ENCODE data around the gene MTIF3.

Gene MTIF3

DNA sequence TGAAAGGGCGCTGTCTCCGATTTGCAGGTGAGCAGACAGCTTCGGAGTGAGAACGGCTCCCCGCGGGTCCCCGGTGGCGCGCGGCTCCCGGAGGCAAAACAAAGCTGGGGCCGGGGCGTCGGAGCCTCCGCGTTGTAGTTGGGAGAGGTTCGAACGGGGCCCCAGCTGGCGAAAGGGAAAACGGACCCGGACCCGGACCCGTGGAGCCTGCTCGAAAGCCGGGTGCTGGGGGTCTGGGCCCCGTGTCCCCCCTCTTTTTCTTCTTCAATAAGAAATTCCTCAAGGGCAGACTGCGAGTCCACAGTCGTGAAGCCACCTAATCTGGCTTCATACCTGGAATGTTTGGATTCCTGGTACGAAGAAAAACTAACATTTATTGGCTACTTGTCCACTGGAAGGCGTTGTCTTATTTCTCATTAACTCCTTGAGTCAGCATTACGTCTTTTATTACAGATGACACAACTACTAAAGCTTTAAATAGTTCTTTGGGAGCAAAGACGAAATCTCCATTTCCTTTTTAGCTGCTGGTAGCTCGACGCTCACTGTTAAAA, 632 bp upstream of the MTIF3 start:
- no peak for DNase-seq

DNA sequence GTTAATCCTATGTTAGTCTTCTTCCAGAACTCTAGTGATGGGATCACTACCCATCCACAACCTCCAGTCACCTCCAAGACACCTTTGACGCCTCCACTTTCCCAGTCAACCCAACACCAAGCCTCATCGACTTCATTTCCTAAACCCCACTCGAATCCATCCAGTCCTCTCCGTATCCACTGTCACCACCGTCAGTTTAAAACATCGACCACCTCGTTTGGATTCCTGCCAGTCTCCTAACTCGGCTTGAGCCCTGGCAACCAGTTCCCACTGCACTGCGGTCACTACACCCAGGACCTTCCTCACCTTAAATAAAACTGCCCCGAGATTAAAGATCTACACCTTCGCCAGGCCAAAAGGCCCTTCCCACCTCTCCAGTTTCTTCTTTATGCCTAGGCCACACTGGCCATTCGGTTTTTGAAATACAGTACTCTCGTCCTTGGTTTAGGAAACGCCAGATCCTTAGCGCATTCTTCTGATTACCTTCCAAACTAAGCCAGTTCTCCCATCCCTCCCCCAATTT, 1.2 kb downstream of the MTIF3 start:
- no peak for DNase-seq

DNA sequence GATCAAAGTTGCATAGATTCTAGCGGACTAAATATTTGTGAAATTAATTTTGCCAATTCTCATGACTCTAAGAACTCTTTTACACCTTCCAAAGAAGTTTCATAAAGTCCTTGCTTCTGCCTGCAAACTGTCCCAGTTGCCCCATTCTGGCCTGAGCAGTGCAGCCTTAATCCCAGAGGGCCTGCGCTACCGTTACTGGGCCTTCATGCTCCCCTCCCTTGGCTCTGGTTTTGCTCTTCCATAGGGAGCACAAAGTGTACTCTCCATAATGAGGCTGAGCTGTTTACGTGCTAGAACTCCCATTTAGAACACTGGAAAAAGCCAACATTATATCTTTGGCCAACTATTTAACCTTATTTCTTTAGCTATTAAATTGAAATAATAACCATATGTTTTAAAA, 2.1 kb downstream of the MTIF3 start:
- DNase-seq = no peak

DNA sequence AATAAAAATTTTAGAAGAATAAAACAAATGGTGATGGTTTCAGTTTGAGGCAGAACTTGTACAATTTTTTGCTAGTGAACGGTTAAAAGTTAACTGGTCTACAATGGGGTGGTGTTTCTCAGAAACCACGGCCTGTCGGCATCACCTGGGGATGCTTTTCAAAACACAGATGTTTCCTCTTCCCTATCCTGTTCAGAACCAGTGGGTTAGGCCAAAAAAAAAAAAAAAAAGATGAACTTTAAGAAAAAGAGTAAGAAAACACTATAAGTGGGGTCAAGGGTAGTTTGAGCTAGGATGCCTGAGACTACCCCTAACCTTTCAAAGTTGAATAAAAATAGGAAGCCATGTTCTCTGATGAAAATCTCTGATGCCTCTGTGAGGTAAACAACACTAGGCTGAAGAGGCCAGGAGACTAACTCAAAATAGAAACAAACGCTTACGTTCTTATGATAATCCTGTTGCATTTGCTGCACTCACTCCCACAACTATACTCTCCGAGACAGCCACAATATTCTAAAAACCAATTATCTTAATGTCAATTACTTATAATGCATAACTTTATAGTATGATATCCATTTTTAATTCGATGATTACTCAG, 3.3 kb downstream of the MTIF3 start:
- no peak for DNase-seq

DNA sequence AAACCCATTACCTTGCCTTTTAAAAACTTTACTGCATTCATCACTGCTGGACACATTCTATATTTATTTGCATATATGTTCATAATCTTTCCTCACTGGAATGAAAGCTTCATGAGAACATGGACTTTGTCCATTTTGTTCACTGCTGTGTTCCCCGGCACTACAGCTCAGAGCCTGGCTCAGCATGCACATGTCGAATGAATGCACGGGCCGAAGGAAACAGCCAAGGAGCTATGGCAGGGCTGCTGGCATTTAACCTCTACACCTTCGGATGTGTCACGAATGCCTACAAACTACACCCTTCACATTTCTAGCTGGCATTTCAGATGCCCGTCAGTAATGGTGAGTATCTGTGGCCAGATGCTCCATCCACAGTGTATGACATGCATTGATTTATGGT, 7.6 kb downstream of the MTIF3 start:
- DNase-seq = no peak

DNA sequence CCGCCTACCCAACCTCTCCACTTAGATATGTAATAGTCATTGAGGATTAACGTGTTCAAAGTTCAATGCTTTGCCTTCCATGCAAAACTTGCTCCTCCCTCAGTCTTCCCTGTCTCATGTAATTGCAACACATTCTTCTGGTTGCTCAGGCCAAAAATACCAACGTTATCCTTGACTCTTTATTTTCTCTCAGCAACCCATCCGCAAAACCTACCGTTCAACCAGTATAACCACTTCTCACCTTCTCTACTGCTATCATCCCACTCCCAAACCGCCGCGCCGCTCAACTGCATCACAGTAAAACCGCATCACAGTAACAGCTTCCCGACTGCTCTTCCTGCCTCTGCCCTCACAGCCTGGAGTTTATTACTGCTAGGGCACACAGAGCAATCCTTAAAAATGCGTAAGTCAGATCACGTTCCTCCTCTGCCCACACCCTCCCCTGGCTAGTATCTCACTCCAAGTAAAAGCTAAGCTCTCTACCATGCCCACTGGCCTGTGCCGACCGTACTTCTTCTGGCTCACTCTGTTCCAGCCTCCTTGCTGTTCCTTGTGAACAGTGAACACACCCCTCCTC, 8.2 kb downstream of the MTIF3 start:
- peak; percentile 17 for DNase-seq

DNA sequence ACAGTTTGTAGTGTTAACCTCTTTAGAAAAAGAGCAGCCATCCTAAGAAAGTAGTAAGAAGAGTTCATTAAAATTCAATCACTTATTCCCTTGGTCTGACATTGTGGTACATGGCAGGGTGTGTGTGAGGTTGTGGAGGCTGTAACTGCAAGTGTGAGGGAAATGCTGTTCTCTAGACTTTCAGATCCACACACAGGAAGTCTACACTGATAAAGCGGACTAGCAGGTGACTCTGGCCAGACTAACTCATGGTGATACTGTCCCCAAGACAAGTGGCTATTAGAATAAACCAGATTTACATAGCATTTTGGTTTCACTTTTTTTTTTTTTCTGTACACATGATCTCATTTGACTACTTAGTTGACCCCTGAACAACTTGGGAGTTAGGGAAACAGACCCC, 10.0 kb downstream of the MTIF3 start:
- no peak for DNase-seq

DNA sequence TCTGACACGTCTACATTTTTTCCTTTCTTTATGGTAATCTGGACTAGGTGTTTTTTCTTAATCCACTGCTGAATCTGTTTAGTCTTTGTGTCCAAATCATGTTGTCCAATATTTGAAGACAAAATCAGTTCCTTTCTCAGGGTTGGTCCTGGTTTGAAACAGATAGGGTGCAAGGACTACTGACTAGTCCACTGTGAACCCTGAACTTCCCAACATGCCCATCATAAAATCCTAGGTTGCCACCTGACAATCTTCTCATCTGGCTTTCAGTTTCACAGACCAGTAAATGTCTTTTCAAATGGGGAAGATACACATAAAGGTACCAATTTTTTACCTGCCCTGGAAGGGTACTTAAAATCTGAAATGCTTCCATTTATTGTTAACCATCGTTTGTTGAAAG, 13.2 kb downstream of the MTIF3 start:
- DNase-seq = no peak

DNA sequence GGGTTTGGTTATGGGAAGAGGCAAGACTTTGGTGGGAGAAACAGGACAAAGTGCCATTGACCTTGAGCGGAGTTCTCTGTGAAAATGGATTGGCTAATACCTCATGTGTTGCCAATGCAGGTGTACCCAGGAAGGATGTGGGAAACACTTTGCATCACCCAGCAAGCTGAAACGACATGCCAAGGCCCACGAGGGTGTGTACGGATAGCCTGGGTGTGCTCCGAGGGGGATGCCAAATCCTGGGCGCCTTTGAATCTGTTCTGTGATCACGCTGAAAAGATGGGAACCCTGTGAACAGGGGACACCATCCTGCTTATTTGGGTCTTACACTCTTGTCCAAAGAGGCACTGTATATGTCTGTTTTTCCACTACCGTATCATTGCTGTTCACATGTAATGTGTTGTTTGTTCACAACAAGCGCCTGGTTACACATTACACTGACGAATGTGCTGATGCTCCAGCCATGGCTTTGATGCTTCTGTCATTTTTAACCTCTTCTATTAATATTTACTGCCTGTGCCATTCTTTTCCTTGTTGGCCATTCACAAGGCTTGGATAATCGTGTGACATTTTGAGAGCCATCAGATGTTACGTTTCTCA, 17.7 kb downstream of the MTIF3 start:
- no peak for DNase-seq

DNA sequence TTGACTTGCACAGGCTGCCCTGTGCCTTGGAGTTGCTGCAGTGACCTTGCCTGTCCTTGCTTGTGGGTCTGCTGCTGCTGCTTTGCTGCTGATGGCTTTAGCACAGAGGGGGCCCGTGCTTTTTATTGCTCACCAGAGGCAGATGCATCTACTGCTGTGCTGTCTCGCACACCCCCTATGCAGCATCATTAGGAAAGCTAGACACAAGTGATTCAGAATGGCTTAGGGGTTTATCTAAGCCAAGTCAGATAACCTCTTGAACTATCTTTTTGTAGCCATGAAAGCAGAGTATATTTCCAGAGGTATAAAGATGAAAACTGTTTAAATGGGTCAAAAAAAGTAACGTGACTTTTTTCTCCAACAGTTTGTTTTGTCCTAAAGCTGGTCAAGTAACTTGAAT, 18.2 kb downstream of the MTIF3 start:
- no peak for DNase-seq

DNA sequence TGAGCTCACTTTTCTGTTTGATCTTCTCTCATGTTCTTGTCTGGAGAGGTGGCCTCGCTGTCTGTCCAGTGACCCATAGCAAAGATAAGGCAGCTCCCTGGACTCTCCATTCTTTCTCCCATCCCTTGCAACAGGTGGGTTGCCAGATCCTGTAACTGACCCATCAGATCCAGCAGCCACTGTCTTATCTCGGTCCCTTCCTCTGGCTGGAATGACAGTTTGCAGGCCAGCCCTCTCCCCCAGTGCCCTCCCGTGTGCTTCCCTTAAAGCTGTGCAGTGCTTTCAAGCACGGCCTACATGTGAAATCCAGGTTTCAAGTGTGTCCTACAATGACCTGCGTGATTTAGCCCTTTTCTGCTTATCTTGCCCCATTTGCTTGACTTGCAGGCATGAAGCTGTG, 22.2 kb downstream of the MTIF3 start:
- no peak for DNase-seq

DNA sequence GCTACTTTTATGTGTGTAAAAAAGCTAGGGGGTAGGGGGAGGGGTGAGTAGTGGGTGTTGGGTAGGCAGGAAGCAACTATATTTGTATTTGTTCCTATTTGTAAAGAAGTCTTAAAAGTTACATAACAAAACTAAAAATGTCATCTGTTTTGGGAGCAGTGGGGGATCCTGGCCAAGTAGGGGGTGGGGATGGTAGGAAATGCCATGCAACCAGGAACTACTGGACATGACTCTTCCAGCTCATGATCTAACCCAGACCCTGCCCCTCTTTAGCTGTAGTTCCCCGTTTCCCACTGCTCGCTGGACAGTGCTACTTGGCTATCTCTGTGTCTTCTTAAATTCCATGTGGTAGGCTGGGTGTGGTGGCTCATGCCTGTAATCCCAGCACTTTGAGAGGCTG, 22.7 kb downstream of the MTIF3 start:
- DNase-seq = no peak

DNA sequence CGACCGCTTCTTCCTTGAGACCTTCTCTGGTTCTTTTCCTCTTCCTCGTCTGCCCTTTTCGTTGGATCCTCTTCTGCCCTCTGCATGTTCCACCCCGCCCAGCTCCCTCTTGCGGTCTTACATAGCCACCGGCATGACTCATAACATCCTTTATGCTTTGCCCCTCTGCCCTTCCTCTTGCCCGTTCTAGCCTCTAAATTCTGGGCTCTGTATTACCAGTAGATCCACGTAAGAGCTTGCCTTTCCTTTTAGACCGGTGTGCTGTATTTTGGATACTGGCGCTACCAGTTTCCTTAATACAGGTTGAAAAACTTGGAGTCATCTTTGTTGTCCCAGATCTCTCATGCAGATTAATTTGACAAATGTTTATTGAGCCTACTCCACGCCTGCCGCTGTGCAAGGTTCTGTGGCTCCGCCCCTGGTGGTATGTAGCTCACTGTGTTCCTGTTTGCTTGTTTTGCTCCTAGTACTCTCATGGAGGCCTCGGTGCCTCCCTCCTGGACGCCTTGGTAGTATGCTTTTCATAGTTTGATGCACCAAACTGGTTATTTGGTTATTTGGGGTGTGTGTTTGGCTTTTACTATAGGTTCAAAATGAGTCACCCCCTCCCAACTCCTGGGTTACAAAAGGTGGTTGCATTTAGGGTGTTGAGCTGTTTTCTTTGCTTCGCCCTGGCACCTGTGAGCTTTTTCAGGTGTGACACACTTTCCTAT, 24.3 kb downstream of the MTIF3 start:
- peak; percentile 61 for DNase-seq

DNA sequence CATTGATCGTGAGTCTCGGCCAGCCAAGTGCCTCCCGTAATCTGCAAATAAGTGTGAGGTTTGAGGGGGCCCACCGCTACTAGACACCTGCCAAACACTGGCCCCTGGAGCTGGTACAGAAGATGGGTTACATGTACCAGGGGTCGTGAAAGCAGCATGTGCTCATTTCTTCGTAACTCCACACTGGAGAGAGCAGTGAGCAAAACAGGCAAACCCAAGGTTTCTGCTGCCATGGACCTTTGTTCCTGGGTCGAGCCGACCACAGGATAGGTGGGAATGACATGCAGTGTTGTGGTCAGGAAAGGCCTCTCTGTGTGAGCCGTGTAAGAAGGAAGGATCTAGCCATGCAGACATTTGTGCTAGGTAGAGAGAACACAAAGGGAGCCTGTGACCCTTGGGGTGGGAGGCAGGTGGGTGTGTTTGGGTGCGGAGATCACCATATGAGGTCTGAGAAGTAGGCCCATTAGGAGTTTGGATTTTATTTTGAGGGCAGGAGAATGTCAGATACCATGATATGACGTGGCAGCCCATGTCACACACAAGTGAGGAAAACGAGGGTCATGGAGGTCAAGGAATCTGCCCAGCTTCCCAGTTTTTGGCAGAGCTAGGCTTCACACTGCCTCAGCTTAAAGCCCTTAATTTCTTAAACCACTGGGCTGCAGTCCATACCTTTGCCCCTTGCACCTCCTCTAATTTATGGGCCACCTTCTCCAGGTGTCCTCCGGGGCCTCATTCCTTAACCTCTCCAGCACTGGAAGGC, 25.0 kb downstream of the MTIF3 start:
- no peak for DNase-seq

DNA sequence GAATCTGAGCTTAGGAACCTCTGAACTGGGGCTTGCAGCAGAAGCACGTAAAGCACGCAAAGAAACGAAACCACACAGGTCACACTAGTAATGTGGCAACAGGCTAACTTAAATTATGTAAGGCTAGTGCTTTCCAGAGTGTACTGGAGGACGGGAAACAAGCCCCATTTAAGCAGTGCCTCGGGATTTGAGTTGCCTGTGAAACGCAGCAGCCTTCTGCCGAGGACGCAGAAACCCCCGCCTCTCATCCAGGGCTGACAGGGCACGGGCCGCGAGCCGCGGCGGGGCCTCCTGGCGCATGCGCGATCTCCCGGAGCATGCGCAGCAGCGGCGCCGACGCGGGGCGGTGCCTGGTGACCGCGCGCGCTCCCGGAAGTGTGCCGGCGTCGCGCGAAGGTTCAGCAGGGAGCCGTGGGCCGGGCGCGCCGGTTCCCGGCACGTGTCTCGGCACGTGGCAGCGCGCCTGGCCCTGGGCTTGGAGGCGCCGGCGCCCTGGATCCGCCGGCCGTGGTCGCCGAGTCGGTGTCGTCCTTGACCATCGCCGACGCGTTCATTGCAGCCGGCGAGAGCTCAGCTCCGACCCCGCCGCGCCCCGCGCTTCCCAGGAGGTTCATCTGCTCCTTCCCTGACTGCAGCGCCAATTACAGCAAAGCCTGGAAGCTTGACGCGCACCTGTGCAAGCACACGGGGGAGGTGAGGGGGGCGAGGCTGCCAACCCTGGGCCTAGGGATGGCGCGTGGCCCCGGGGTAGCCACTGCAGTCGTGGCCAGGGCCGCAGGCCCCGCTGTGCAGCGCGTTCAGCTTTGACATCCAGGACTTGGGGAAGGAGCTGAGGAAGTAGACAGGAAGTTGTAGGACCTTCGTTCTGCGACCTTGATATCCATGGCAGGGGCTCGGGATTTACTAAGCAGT, 25.9 kb downstream of the MTIF3 start, which contains the start of gene GTF3A:
Gene GTF3A, plus strand, starts transcription at position 374 of the 912 bp plus-strand sequence.
- DNase-seq = peak; percentile 65

DNA sequence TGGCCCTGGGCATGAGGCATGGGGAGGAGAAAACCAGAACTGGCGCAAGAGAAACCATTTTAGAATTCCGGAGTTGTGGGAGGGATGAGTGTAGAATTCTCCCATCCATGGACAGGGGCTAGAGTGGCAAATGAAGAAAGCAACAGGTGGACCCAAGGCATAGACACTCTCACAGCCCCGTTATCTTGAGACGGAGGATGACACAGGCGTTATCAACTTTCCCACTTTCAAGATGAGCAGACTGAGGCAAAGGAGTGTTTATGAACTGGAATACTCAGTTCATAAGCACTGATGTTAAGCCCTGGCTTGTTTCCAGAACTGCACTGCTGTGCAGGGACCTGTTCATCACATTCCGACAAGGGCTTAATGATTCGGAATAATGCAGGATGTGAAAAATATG, 27.0 kb downstream of the MTIF3 start:
- DNase-seq = no peak

DNA sequence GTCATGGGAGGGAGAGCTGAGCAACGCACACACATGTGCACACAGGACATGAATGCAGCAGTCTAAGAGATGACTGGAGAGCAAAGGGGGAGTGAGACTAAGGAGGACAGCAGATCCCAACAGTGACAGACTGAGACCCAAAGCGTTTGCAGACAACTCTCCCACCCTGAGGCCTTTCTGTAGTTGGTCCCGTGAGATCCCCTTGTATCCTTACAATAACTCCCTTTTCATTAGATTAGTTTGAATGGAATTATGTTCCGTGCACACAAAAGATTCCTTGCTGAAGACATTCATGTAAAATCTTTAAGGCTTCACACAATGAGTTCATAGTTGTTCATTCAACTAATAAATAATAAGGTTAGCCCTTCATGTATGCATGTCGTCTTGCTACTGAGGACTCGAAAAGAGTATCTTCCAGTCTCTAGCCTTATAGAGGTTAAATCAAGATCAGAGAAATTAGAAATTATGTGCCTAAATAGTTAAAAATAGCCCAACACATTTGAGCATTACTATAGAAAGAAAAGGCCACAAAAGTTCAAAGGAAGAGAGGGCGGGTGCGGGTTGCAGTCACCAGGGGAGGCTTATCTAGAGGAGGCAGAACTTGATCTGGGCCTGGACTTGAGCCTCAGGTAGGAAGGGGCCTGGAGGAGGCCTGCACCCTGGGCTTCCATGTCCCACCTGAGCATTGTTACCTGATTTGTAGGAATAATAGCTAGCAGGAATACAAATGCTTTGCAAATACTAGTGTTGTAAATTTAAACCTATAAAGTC, 29.1 kb downstream of the MTIF3 start:
- DNase-seq = no peak

DNA sequence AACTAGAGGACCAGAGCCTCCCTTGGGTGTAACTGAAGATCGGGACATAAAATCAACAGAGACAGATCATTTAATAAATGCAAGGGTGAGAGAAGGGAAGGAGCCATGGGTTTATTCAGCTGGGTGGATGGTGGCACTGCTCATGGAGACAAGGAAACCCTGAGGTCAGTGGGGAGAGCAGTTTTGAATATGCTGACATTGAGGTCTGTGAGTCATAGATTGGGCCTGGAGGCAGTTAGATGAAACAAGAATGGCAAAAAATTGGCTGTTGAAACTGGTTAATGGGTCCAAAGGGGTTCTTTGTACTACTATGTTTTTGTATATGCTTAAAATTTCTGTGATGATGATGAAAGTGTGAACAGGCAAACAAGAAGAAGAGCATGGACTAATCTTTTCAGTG, 31.0 kb downstream of the MTIF3 start:
- DNase-seq = no peak

DNA sequence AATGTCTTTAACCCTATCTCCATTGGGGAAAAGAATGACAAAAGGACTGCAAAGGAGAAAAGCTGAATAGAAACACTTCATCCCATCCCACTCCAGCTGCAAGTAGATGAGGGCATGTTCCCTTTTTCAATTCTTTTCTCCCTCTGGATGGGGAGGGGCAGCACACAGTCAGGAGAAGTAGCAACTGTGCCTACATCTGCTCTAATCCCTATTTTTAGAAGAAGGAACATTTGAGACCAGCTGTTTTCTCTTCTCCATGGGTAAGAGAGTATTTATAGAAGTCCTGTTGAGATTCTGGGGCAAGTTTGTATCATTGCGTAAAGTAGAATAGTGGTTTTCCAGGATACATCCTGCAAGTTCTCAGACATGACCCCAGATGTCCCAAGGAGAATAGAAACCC, 35.2 kb downstream of the MTIF3 start:
- no peak for DNase-seq

DNA sequence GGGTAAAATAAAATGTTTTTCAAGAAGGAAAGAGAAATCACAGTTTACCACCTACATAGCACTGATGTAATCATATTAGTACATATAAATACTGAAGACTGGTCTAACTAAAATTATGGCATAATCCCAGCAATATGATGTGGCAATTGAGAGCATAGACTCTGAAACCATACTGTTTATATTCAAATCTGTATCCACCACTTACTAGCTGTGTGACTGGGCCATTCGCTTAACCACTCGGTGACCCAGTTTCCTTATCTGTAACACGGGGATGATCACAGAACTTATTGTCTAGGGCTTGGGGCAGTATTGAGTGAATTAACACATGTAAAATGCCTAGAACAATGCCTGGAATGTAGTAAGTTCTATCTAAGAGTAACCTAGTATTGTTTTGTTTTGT, 39.0 kb downstream of the MTIF3 start:
- no peak for DNase-seq

DNA sequence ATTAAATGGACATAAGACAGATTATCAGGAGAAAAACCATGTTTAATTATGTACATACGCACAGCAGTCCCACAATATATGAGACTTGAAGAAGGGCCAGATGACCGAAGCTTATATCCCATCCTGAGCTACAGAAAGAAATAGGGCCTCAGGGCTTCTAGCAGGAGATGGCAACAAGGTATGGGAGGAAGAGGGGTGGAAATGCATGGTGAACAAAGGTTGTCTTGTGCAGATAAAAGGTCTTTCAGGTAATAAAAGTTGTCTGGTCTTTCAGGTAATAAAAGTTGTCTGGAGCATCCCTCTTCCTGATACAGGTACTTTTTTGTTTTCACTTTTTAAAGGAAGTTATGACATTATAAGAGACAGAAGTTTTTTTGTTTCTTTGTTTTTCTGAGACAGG, 41.4 kb downstream of the MTIF3 start:
- no peak for DNase-seq

Measured in NCI-H510A (cell line).